ENCODE data around the gene KPNB1.

The KPNB1 gene

GRCh38 chr17:47728214-47728877, 78.6 kb downstream of the KPNB1 start:
- POLR2A ChIA-PET = no interaction called here
- Histone ChIP-seq H3K4me3 (ENCODE audit: low read depth, low read length) (no peak overlapping the region), H3K27ac (ENCODE audit: extremely low read depth, low read depth, low read length) (no peak overlapping the region), H3K9me3 (ENCODE audit: control insufficient read depth, insufficient read depth, low read depth, low read length) (no peaks in the 10 kb centered on the region), H3K36me3 (ENCODE audit: control insufficient read depth in 2 of 2, insufficient read depth in 1 of 2, low read length in 2 of 2) (no peaks in the 10 kb centered on the region), H3K4me1 (ENCODE audit: control insufficient read depth, insufficient read depth, low read length) (no peaks in the 10 kb centered on the region)
- TF ChIP-seq GLI4 (tag by site-specific recombination; IDR thresholded peaks at IDR 0.05) (no peak), ZNF423 (tag by site-specific recombination; IDR thresholded peaks at IDR 0.05) (no peak), PRDM1 (tag by site-specific recombination; IDR thresholded peaks at IDR 0.05) (0 out of 2 replicates have a peak, but pooled peaks have one; percentile 28), ZNF596 (tag by site-specific recombination; IDR thresholded peaks at IDR 0.05) (no peak), GLIS1 (tag by site-specific recombination; IDR thresholded peaks at IDR 0.05) (no peak), ZNF138 (tag by site-specific recombination; IDR thresholded peaks at IDR 0.05; ENCODE audit: borderline replicate concordance) (no peak), ZBTB10 (tag by site-specific recombination; IDR thresholded peaks at IDR 0.05) (no peak), MEIS1 (CRISPR knock-in tag; IDR thresholded peaks at IDR 0.05; ENCODE audit: borderline replicate concordance) (no peak)
- TF ChIP-seq, protein P1, sequence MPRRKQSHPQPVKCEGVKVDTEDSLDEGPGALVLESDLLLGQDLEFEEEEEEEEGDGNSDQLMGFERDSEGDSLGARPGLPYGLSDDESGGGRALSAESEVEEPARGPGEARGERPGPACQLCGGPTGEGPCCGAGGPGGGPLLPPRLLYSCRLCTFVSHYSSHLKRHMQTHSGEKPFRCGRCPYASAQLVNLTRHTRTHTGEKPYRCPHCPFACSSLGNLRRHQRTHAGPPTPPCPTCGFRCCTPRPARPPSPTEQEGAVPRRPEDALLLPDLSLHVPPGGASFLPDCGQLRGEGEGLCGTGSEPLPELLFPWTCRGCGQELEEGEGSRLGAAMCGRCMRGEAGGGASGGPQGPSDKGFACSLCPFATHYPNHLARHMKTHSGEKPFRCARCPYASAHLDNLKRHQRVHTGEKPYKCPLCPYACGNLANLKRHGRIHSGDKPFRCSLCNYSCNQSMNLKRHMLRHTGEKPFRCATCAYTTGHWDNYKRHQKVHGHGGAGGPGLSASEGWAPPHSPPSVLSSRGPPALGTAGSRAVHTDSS (tag by site-specific recombination; IDR thresholded peaks at IDR 0.05) = no peak
- CTCF ChIA-PET = interaction anchor here (1.0 kb wide), 1 partner anchor 14 kb away, joined by 4 read pairs; no protein-coding TSS in a partner anchor

GRCh38 chr17:47729476-47729875, 79.8 kb downstream of the KPNB1 start:
- H3K4me3 ChIP-seq (ENCODE audit: low read depth, low read length) = no peak overlapping the region
- no peaks in the 10 kb centered on the region for H3K36me3 ChIP-seq (ENCODE audit: control insufficient read depth in 2 of 2, insufficient read depth in 1 of 2, low read length in 2 of 2)
- no peaks in the 10 kb centered on the region; the same call in 1 of the 2 replicates for H3K4me1 ChIP-seq (ENCODE audit: control insufficient read depth, insufficient read depth, low read length)
- ChIA-PET CTCF (interaction anchor here (1.1 kb wide), 1 partner anchor 37 kb away, joined by 4 read pairs; no protein-coding TSS in a partner anchor), POLR2A (no interaction called here)
- no peak overlapping the region for H3K27ac ChIP-seq (ENCODE audit: extremely low read depth, low read depth, low read length)
- H3K9me3 ChIP-seq (ENCODE audit: control insufficient read depth, insufficient read depth, low read depth, low read length) = no peaks in the 10 kb centered on the region
- no peak for TF ChIP-seq ZNF121 (tag by site-specific recombination; IDR thresholded peaks at IDR 0.05)
- no peak for TF ChIP-seq SALL2 (tag by site-specific recombination; IDR thresholded peaks at IDR 0.05; ENCODE audit: borderline replicate concordance)
- no peak for TF ChIP-seq GFI1B (tag by site-specific recombination; IDR thresholded peaks at IDR 0.05)
- TF ChIP-seq ZNF266 (tag by site-specific recombination; IDR thresholded peaks at IDR 0.05; ENCODE audit: low read depth) = no peak
- TF ChIP-seq ZNF510 (tag by site-specific recombination; IDR thresholded peaks at IDR 0.05; ENCODE audit: insufficient replicate concordance) = no peak
- TF ChIP-seq PRDM10 (tag by site-specific recombination; IDR thresholded peaks at IDR 0.05) = no peak
- TF ChIP-seq ZNF514 (tag by site-specific recombination; IDR thresholded peaks at IDR 0.05) = no peak
- TF ChIP-seq PATZ1 (tag by site-specific recombination; IDR thresholded peaks at IDR 0.05) = no peak
- TF ChIP-seq ZNF433 (tag by site-specific recombination; IDR thresholded peaks at IDR 0.05; ENCODE audit: low read depth) = no peak
- TF ChIP-seq, protein P2, sequence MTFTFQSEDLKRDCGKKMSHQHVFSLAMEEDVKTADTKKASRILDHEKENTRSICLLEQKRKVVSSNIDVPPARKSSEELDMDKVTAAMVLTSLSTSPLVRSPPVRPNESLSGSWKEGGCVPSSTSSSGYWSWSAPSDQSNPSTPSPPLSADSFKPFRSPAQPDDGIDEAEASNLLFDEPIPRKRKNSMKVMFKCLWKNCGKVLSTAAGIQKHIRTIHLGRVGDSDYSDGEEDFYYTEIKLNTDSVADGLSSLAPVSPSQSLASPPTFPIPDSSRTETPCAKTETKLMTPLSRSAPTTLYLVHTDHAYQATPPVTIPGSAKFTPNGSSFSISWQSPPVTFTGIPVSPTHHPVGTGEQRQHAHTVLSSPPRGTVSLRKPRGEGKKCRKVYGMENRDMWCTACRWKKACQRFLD (tag by site-specific recombination; IDR thresholded peaks at IDR 0.05) = no peak
- TF ChIP-seq PBX3 (CRISPR knock-in tag; IDR thresholded peaks at IDR 0.05) = no peak
- TF ChIP-seq ZIC2 (tag by site-specific recombination; IDR thresholded peaks at IDR 0.05) = no peak
- no peak for TF ChIP-seq ZNF776 (tag by site-specific recombination; IDR thresholded peaks at IDR 0.05; ENCODE audit: borderline replicate concordance)
